K562 (cell line): Measurements from ENCODE around the gene CCDC85C. TPM values are rescaled to one million over a fixed set of nuclear protein-coding genes. Genes with fewer than 3 reads are reported as not detected.

Source experiments
- ATF3 ChIP-seq, 2 experiments: fragments of 450-650 bp in 1 of 2; sonication (generic) in 1 of 2; formaldehyde crosslinking in 1 of 2; IDR thresholded peaks in 1 of 2; conservative IDR thresholded peaks in 1 of 2; 2 replicates each; pipeline versions ENCODE4 v1.6.1 to v1.8.1; 2016 to 2023; ENCODE audit warnings: mild to moderate bottlenecking in 2 of 2, moderate library complexity in 2 of 2, inconsistent platforms in 1 of 2, missing genetic modification reagents in 1 of 2
- BCL6 ChIP-seq: fragments of 250-450 bp; sonication (Bioruptor Pico); IDR thresholded peaks from 2 replicates; pipeline ENCODE4 v1.4.0; 2020
- CBFB ChIP-seq: sonication (generic); formaldehyde crosslinking; IDR thresholded peaks from 2 replicates; pipeline ENCODE4 v1.4.0; 2020; ENCODE audit warnings: mild to moderate bottlenecking, missing genetic modification reagents
- EHMT2 ChIP-seq: fragments of 450-650 bp; IDR thresholded peaks from 2 replicates; pipeline ENCODE4 v1.6.1; 2018; ENCODE audit warnings: antibody characterized with exemption
- FOXP4 ChIP-seq: sonication (generic); formaldehyde crosslinking; IDR thresholded peaks from 2 replicates; pipeline ENCODE4 v1.8.0; 2022; ENCODE audit warnings: mild to moderate bottlenecking, missing genetic modification reagents, borderline replicate concordance
- KDM2B ChIP-seq: fragments of 250-450 bp; sonication (Bioruptor Pico); IDR thresholded peaks from 2 replicates; pipeline ENCODE4 v1.8.0; 2021; ENCODE audit warnings: mild to moderate bottlenecking, moderate library complexity
- MECOM ChIP-seq: fragments of 250-450 bp; sonication (Bioruptor Pico); IDR thresholded peaks from 2 replicates; pipeline ENCODE4 v1.8.0; 2022; ENCODE audit warnings: inconsistent platforms
- MEF2A ChIP-seq: IDR thresholded peaks from 2 replicates; pipeline ENCODE4 v1.6.1; 2011; ENCODE audit warnings: low read depth, mild to moderate bottlenecking, low read length, moderate library complexity; ENCODE audit not compliant: control insufficient read depth
- NFYB ChIP-seq: IDR thresholded peaks from 2 replicates; pipeline ENCODE4 v1.6.1; 2011; ENCODE audit warnings: mild to moderate bottlenecking, moderate library complexity; ENCODE audit not compliant: insufficient read length; ENCODE audit errors: extremely low read depth
- NUFIP1 ChIP-seq: fragments of 450-650 bp; IDR thresholded peaks from 2 replicates; pipeline ENCODE4 v1.6.1; 2018; ENCODE audit not compliant: partially characterized antibody
- PRPF4 ChIP-seq: fragments of 200-400 bp; formaldehyde crosslinking; IDR thresholded peaks from one replicate; pipeline ENCODE4 v1.6.1; 2017; ENCODE audit warnings: low read length, low read depth, mild to moderate bottlenecking; ENCODE audit not compliant: insufficient read depth, poor library complexity, severe bottlenecking
- SMAD3 ChIP-seq: fragments of 450-650 bp; formaldehyde crosslinking; conservative IDR thresholded peaks from 2 replicates; pipeline ENCODE4 v1.4.0; 2020; ENCODE audit warnings: mild to moderate bottlenecking
- STAT5A ChIP-seq: IDR thresholded peaks from 2 replicates; pipeline ENCODE4 v1.6.1; 2012; ENCODE audit warnings: low read length, inconsistent platforms, borderline replicate concordance
- TSC22D4 ChIP-seq: fragments of 450-650 bp; IDR thresholded peaks from 2 replicates; pipeline ENCODE4 v1.6.1; 2016; ENCODE audit warnings: missing genetic modification characterization, missing biosample characterization, control low read depth
- TSHZ1 ChIP-seq: fragments of 250-450 bp; sonication (Bioruptor Pico); IDR thresholded peaks from 2 replicates; pipeline ENCODE4 v1.4.0; 2020; ENCODE audit warnings: mild to moderate bottlenecking, moderate library complexity
- ZBTB17 ChIP-seq: fragments of 450-650 bp; formaldehyde crosslinking; IDR thresholded peaks from 2 replicates; pipeline ENCODE4 v1.4.0; 2020; ENCODE audit warnings: mild to moderate bottlenecking
- ZFP30 ChIP-seq: fragments of 250-450 bp; sonication (Bioruptor Pico); IDR thresholded peaks from 2 replicates; pipeline ENCODE4 v1.8.0; 2022; ENCODE audit warnings: moderate library complexity, mild to moderate bottlenecking, inconsistent platforms, borderline replicate concordance
- ZNF354B ChIP-seq: fragments of 250-450 bp; sonication (Bioruptor Pico); IDR thresholded peaks from 2 replicates; pipeline ENCODE4 v1.4.0; 2020
- ZNF41 ChIP-seq: fragments of 250-450 bp; sonication (Bioruptor Pico); conservative IDR thresholded peaks from 2 replicates; pipeline ENCODE4 v1.4.0; 2020; ENCODE audit warnings: mild to moderate bottlenecking
- polyA plus RNA-seq, 8 experiments: library from polyadenylated mRNA; depleted of rRNA in 4 of 8; stranded (reverse) in 5 of 8; unstranded in 3 of 8; fragments of >200 nt; fragmentation: Nextera tagmentation in 2 of 8; fragmentation: Illumina TruSeq in 1 of 8; extraction: Ambion mirVana in 2 of 8; extraction: Trizol in 1 of 8; gene quantifications; 2 replicates each; pipeline versions ENCODE4 v1.2.1 to v1.2.3, GENCODE V29; 2011 to 2014; ENCODE audit warnings: inconsistent platforms in 1 of 8, missing spikeins in 1 of 8
- total RNA-seq, 7 experiments: library from RNA; depleted of rRNA in 6 of 7; stranded (reverse); fragments of >200 nt in 6 of 7; fragmentation: Illumina TruSeq in 2 of 7; extraction: Trizol in 2 of 7; gene quantifications; 2 replicates each; pipeline versions ENCODE4 v1.2.1 to v1.2.3, GENCODE V29; 2011 to 2021; ENCODE audit warnings: low replicate concordance in 1 of 7
- TF ChIP-seq, protein P1 (sequence below): IDR thresholded peaks from 2 replicates; pipeline ENCODE4 v1.6.1; 2016; ENCODE audit warnings: missing genetic modification characterization, missing compliant biosample characterization

Gene CCDC85C
- total and polyA plus RNA-seq, 9 of the 15 experiments (the other 6 are each of a cell fraction or from before 2014, with no cell fraction given) = 0.18 to 22.0 (median 6.3) TPM

DNA sequence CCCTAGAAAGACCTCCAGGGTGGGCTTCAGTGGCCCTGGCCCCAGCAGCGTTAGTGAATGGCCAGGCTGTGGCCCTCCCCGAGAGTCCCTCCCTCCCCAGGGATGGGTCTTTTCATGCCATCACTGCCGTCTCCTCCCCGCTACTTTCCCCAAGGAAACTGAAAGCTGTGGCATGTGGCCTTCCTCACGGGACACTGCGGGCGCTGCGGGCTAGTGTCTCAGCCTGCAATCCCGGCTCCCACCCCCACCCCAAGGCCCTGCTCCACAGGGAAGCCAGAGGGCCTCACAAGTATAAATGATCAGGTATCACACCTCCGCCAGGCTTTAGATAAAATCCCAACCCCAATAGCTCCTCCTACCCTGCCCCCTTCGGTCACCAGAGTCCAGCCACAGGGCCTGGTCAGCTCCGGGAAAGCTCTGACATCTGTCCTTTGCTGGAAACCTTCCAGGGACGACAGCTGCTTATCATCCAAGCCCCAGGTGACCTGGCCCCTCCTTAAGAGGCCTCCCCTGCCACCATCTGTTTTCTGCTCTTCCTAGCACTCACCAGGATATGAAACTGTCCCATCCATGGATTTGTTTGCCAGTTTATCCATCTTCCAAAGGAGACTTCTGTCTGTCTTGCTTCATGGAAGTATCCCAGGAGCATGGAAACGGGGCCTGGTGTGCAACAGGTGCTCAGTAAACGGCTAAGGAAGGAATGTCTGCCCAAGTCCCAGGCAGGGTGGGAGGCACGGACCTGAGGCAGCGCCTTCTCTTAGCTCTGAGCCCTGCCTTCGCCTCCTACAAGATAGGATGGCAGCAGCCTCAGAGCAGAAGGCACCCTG, 31.6 kb downstream of the CCDC85C start (continued):
- TF ChIP-seq TSHZ1 (no peak), FOXP4 (CRISPR knock-in tag) (no peak), MECOM (peak; percentile 54; the same call in 1 of the 2 replicates), ZNF41 (CRISPR knock-in tag) (no peak), KDM2B (CRISPR knock-in tag) (no peak), SMAD3 (CRISPR knock-in tag) (0 out of 2 replicates have a peak, but pooled peaks have one; percentile 32), CBFB (CRISPR knock-in tag) (no peak), NUFIP1 (no peak), STAT5A (peak; percentile 78), ZBTB17 (CRISPR knock-in tag) (no peak), PRPF4 (no peak), BCL6 (CRISPR knock-in tag) (no peak), ZFP30 (no peak), EHMT2 (no peak), ZNF354B (CRISPR knock-in tag) (no peak), ATF3 (IDR thresholded peaks at IDR 0.05) (no peak), ATF3 (CRISPR knock-in tag; conservative IDR thresholded peaks at IDR 0.05) (no peak), NFYB (no peak), MEF2A (no peak), TSC22D4 (no peak)
- TF ChIP-seq, protein P1, sequence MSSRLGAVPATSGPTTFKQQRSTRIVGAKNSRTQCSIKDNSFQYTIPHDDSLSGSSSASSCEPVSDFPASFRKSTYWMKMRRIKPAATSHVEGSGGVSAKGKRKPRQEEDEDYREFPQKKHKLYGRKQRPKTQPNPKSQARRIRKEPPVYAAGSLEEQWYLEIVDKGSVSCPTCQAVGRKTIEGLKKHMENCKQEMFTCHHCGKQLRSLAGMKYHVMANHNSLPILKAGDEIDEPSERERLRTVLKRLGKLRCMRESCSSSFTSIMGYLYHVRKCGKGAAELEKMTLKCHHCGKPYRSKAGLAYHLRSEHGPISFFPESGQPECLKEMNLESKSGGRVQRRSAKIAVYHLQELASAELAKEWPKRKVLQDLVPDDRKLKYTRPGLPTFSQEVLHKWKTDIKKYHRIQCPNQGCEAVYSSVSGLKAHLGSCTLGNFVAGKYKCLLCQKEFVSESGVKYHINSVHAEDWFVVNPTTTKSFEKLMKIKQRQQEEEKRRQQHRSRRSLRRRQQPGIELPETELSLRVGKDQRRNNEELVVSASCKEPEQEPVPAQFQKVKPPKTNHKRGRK (tag) = no peak
